22Rv1 (cell line): Measurements from ENCODE around the gene SDK2.

Experiments
- ZFX ChIP-seq: fragments of 450-650 bp; IDR thresholded peaks from 2 replicates; pipeline ENCODE4 v1.6.1; 2017; ENCODE audit warnings: antibody characterized with exemption, borderline replicate concordance
- TF ChIP-seq, protein P1 (sequence below): fragments of 450-650 bp; IDR thresholded peaks from 2 replicates; pipeline ENCODE4 v1.5.1; 2017; ENCODE audit warnings: mild to moderate bottlenecking

DNA sequence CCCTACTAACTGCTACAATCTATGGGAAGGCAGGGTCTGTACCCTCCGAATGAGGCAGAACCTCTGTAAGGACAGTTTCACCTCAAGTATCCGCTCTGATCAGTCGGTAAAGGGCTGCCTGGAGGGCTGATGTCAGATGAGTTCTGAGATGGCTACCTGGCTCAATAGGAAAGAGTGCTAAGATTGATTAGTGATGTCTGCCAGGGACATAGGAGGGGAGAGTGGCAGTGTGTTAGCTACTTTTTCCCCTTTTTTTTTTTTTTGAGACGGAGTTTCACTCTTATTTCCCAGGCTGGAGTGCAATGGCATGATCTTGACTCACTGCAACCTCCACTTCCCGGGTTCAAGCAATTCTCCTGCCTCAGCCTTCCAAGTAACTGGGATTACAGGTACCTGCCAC, 293.4 kb downstream of the SDK2 start:
- TF ChIP-seq, protein P1, sequence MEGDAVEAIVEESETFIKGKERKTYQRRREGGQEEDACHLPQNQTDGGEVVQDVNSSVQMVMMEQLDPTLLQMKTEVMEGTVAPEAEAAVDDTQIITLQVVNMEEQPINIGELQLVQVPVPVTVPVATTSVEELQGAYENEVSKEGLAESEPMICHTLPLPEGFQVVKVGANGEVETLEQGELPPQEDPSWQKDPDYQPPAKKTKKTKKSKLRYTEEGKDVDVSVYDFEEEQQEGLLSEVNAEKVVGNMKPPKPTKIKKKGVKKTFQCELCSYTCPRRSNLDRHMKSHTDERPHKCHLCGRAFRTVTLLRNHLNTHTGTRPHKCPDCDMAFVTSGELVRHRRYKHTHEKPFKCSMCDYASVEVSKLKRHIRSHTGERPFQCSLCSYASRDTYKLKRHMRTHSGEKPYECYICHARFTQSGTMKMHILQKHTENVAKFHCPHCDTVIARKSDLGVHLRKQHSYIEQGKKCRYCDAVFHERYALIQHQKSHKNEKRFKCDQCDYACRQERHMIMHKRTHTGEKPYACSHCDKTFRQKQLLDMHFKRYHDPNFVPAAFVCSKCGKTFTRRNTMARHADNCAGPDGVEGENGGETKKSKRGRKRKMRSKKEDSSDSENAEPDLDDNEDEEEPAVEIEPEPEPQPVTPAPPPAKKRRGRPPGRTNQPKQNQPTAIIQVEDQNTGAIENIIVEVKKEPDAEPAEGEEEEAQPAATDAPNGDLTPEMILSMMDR: no peak
- no peak for TF ChIP-seq ZFX
